Kidney epithelial cell (primary cell): ENCODE measurements around the gene CD7. TPM values are rescaled to one million over a fixed set of nuclear protein-coding genes. Genes with fewer than 3 reads are reported as not detected.

Experiments
- DNase-seq: peaks from one replicate; pipeline ENCODE4 v3.0.0-alpha.2; 2010; ENCODE audit warnings: low read depth
- H3K27me3 ChIP-seq: 2 replicates; pipeline ENCODE4 v1.6.0; 2011; ENCODE audit warnings: low read length; ENCODE audit not compliant: control insufficient read depth, insufficient read depth
- H3K36me3 ChIP-seq: 2 replicates; pipeline ENCODE4 v1.5.1; 2011; ENCODE audit warnings: low read length; ENCODE audit not compliant: control insufficient read depth, insufficient read depth
- H3K4me3 ChIP-seq: 2 replicates; pipeline ENCODE4 v1.5.1; 2011; ENCODE audit warnings: low read depth, mild to moderate bottlenecking, control low read depth, low read length
- total RNA-seq: library from RNA; depleted of rRNA; stranded (reverse); fragments of >200 nt; gene quantifications from 2 replicates; pipeline ENCODE4 v1.2.3, GENCODE V29; 2015
- TF ChIP-seq, protein P1 (sequence below): IDR thresholded peaks from 2 replicates; pipeline ENCODE4 v1.5.1; 2011; ENCODE audit warnings: mild to moderate bottlenecking, moderate library complexity, low read length, control low read depth, inconsistent platforms; ENCODE audit not compliant: insufficient read depth, poor library complexity, severe bottlenecking

CD7 gene
- total RNA-seq, 1 donor from 2014 or later, result not detected

DNA sequence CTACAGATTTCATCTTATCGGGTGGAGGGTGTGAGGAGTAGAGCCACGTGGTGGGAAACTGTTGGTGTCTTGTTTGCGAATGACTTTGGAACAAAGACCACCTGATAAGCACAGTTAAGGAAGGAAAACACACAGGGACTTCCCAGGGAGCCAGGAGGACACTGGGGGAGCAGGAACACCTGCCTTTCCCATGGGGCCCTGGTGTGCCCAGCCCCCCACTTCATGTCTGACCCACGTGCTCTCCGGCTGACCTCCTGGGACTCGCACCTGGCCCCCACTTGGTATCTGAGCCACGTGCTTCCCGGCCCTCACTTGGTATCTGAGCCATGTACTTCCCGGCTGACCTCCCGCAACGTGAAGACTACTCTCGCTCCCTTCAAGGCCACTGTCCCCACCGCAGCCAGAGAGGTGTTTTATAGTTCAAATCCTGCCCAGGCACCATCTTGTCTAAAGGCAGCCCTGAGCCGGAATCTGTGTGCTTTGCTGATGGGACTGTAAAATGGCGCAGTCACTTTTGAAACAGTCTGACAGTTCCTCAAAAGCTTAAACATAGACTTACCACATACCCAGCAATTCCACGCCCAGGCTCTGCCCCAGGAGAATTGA lies 38.5 kb downstream of the CD7 start:
- no peak overlapping the region for H3K4me3 ChIP-seq
- H3K27me3 ChIP-seq, result no peaks in the 10 kb centered on the region
- TF ChIP-seq, protein P1, sequence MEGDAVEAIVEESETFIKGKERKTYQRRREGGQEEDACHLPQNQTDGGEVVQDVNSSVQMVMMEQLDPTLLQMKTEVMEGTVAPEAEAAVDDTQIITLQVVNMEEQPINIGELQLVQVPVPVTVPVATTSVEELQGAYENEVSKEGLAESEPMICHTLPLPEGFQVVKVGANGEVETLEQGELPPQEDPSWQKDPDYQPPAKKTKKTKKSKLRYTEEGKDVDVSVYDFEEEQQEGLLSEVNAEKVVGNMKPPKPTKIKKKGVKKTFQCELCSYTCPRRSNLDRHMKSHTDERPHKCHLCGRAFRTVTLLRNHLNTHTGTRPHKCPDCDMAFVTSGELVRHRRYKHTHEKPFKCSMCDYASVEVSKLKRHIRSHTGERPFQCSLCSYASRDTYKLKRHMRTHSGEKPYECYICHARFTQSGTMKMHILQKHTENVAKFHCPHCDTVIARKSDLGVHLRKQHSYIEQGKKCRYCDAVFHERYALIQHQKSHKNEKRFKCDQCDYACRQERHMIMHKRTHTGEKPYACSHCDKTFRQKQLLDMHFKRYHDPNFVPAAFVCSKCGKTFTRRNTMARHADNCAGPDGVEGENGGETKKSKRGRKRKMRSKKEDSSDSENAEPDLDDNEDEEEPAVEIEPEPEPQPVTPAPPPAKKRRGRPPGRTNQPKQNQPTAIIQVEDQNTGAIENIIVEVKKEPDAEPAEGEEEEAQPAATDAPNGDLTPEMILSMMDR, result no peak
- H3K36me3 ChIP-seq, result no peaks in the 10 kb centered on the region
- DNase-seq, result no peak

DNA sequence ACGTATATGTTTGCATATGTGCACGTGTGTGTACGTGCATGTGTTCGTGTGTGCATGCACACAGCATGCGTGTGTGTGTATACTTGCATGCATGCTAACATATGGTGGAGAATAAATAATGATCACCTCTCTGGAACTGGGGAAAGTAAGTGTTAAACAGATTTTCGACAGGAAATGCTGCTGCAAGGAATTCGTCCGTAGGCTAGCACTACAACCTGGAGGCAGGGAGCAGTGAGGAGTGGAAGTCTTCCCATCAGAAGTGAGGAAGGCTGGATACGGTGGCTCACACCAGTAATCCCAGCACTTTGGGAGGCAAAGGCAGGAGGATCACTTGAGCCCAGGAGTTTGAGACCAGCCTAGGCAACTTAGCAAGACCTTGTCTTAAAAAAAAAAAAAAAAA lies 39.1 kb downstream of the CD7 start:
- no peak overlapping the region for H3K4me3 ChIP-seq
- DNase-seq, result no peak
- TF ChIP-seq, protein P1, result no peak
- H3K27me3 ChIP-seq, result no peaks in the 10 kb centered on the region
- H3K36me3 ChIP-seq, result no peaks in the 10 kb centered on the region

DNA sequence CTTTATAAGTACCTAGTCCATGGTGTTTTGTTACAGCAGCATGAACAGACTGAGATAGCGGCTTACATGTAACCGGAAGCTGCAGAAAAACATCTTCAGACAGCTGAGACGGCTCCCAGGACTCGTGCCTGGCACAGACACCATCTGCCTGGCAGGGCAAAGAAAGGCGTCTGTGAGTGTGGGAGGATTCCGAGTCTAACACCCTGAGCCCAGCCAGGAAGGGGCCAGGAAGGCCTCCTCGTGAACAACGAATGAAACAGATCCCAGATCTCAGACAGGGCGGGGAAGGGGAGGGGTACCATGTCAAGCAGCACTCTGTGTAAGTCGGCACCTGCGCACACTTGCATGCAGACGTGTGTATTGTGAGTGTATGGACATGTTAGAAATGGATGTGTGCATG lies 39.6 kb downstream of the CD7 start:
- TF ChIP-seq, protein P1, result no peak
- Histone ChIP-seq H3K27me3 (no peaks in the 10 kb centered on the region), H3K36me3 (no peaks in the 10 kb centered on the region), H3K4me3 (no peak overlapping the region)
- DNase-seq, result no peak

DNA sequence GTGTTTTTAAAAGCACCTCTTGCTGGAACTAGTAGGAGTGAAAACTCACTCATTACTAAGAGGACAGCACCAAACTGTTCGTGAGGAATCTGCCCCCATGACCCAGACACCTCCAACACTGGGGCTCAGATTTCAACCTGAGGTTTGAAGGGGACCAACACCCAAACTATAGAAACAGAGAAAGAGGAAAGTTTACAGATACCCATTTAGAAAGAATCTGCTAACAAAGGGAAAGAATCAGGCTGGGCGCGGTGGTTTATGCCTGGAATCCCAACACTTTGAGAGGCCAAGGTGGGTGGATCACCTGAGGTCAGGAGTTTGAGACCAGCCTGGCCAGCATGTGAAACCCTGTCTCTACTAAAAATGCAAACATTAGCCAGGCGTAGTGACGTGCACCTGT lies 40.5 kb downstream of the CD7 start:
- no peaks in the 10 kb centered on the region for H3K27me3 ChIP-seq
- no peak overlapping the region for H3K4me3 ChIP-seq
- TF ChIP-seq, protein P1, result no peak
- no peak for DNase-seq
- H3K36me3 ChIP-seq, result no peaks in the 10 kb centered on the region

DNA sequence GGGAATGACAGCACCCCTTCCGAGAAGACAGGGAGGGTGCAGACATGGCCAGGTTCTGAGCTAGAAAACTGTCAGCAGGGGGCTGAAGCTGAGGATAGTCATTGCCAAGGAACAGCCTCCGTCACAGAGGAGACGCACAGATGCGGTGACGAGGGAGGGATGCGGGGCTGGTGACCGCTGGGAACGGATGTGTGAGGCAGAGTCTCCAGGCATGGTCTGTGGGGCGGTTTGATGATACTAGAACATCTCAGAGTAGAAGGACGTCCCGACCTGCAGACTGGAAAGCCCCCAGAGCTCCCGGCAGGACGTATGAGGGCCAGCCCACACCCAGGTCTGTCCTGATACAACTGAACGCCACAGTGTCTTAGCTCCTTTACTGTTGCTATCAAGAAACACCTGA lies 42.1 kb downstream of the CD7 start:
- Histone ChIP-seq H3K27me3 (no peaks in the 10 kb centered on the region), H3K36me3 (no peaks in the 10 kb centered on the region), H3K4me3 (no peak overlapping the region)
- no peak for DNase-seq
- TF ChIP-seq, protein P1, result no peak
